SK-N-SH treated with all-trans-retinoic acid at 6 μM for 48 hours (cell line): ENCODE data around the gene PRR29.

Experiments
- ATAC-seq: fragments of 200-7000 bp; cut with Tn5 transposase; 3 replicates; pipeline ENCODE4 v1.9.1; 2020; ENCODE audit warnings: mild to moderate bottlenecking, moderate library complexity
- ARNTL ChIP-seq: fragments of 450-650 bp; formaldehyde crosslinking; IDR thresholded peaks from 2 replicates; pipeline ENCODE4 v1.5.0; 2020; ENCODE audit warnings: low read depth, mild to moderate bottlenecking, moderate library complexity, borderline replicate concordance
- BACH2 ChIP-seq: fragments of 250-450 bp; sonication (Bioruptor Pico); IDR thresholded peaks from 2 replicates; pipeline ENCODE4 v1.9.0; 2021; ENCODE audit warnings: mild to moderate bottlenecking, borderline replicate concordance
- CREB5 ChIP-seq: fragments of 250-450 bp; sonication (Bioruptor Pico); IDR thresholded peaks from 2 replicates; pipeline ENCODE4 v1.5.1; 2020; ENCODE audit warnings: low read depth, mild to moderate bottlenecking, moderate library complexity
- CSDC2 ChIP-seq: fragments of 250-450 bp; sonication (Bioruptor Pico); IDR thresholded peaks from 2 replicates; pipeline ENCODE4 v1.5.0; 2020; ENCODE audit warnings: mild to moderate bottlenecking, moderate library complexity
- CSRNP3 ChIP-seq: fragments of 250-450 bp; sonication (Bioruptor Pico); IDR thresholded peaks from 2 replicates; pipeline ENCODE4 v1.5.1; 2021; ENCODE audit warnings: mild to moderate bottlenecking, moderate library complexity
- ESRRG ChIP-seq: fragments of 250-450 bp; sonication (Bioruptor Pico); IDR thresholded peaks from 2 replicates; pipeline ENCODE4 v1.6.1; 2021; ENCODE audit warnings: mild to moderate bottlenecking
- GLIS3 ChIP-seq: fragments of 250-450 bp; sonication (Bioruptor Pico); IDR thresholded peaks from 2 replicates; pipeline ENCODE4 v1.5.0; 2020; ENCODE audit warnings: mild to moderate bottlenecking, moderate library complexity
- ISL1 ChIP-seq: fragments of 250-450 bp; sonication (Bioruptor Pico); IDR thresholded peaks from 2 replicates; pipeline ENCODE4 v2.1.2; 2022; ENCODE audit warnings: mild to moderate bottlenecking, moderate library complexity
- OSR1 ChIP-seq: fragments of 250-450 bp; sonication (Bioruptor Pico); IDR thresholded peaks from 2 replicates; pipeline ENCODE4 v1.8.0; 2022; ENCODE audit warnings: moderate library complexity, mild to moderate bottlenecking, inconsistent platforms
- PATZ1 ChIP-seq: fragments of 250-450 bp; sonication (Bioruptor Pico); IDR thresholded peaks from 2 replicates; pipeline ENCODE4 v1.8.0; 2020; ENCODE audit warnings: mild to moderate bottlenecking, moderate library complexity, borderline replicate concordance
- POU6F1 ChIP-seq: fragments of 250-450 bp; sonication (Bioruptor Pico); IDR thresholded peaks from 2 replicates; pipeline ENCODE4 v1.8.0; 2021; ENCODE audit warnings: low read depth, mild to moderate bottlenecking, moderate library complexity, borderline replicate concordance
- RARB ChIP-seq: fragments of 250-450 bp; sonication (Bioruptor Pico); IDR thresholded peaks from 2 replicates; pipeline ENCODE4 v1.8.0; 2021; ENCODE audit warnings: mild to moderate bottlenecking, moderate library complexity
- TCF4 ChIP-seq: fragments of 250-450 bp; sonication (Bioruptor Pico); IDR thresholded peaks from 2 replicates; pipeline ENCODE4 v1.8.0; 2021; ENCODE audit warnings: mild to moderate bottlenecking, moderate library complexity, borderline replicate concordance
- TOX ChIP-seq: fragments of 250-450 bp; sonication (Bioruptor Pico); IDR thresholded peaks from 2 replicates; pipeline ENCODE4 v1.8.0; 2021; ENCODE audit warnings: mild to moderate bottlenecking, moderate library complexity, borderline replicate concordance
- TSHZ2 ChIP-seq: fragments of 250-450 bp; sonication (Bioruptor Pico); IDR thresholded peaks from 2 replicates; pipeline ENCODE4 v1.5.0; 2020; ENCODE audit warnings: mild to moderate bottlenecking, moderate library complexity
- ZC3H10 ChIP-seq: fragments of 250-450 bp; sonication (Bioruptor Pico); IDR thresholded peaks from 2 replicates; pipeline ENCODE4 v1.5.1; 2021; ENCODE audit warnings: mild to moderate bottlenecking, moderate library complexity
- ZFP3 ChIP-seq: fragments of 250-450 bp; sonication (Bioruptor Pico); IDR thresholded peaks from 2 replicates; pipeline ENCODE4 v1.5.0; 2020; ENCODE audit warnings: mild to moderate bottlenecking, moderate library complexity
- ZFP30 ChIP-seq: fragments of 450-650 bp; formaldehyde crosslinking; IDR thresholded peaks from 2 replicates; pipeline ENCODE4 v1.5.0; 2022; ENCODE audit warnings: mild to moderate bottlenecking, moderate library complexity
- ZNF8 ChIP-seq: fragments of 450-650 bp; formaldehyde crosslinking; IDR thresholded peaks from 2 replicates; pipeline ENCODE4 v1.5.0; 2020; ENCODE audit warnings: mild to moderate bottlenecking, moderate library complexity

Gene PRR29

GRCh38 chr17:63995626-63996025 is 2.5 kb upstream of the PRR29 start (continued):
- TF ChIP-seq POU6F1 (CRISPR knock-in tag), result no peak
- TF ChIP-seq, all 23 proteins: peak for 0

- no peak for TF ChIP-seq TCF4 (CRISPR knock-in tag)
- no peak for TF ChIP-seq ESRRG (CRISPR knock-in tag)
- no peak for TF ChIP-seq ISL1 (CRISPR knock-in tag)
- TF ChIP-seq CSRNP3 (CRISPR knock-in tag), result no peak
- no peak for TF ChIP-seq CREB5 (CRISPR knock-in tag)
- no peak for TF ChIP-seq GLIS3 (CRISPR knock-in tag)
- no peak for TF ChIP-seq TSHZ2
- TF ChIP-seq TOX (CRISPR knock-in tag), result no peak
- no peak for TF ChIP-seq CSDC2 (CRISPR knock-in tag)
- TF ChIP-seq ZFP3, result no peak
- no peak for TF ChIP-seq ZNF8
- no peak for TF ChIP-seq POU6F1 (CRISPR knock-in tag)
- no peak for TF ChIP-seq OSR1 (CRISPR knock-in tag)
- TF ChIP-seq ARNTL (CRISPR knock-in tag), result no peak
- no peak for TF ChIP-seq ZFP30
- no peak for ATAC-seq
These were observed 1.5 kb upstream of the PRR29 start for GRCh38 chr17:63996430-63997182.

- TF ChIP-seq TOX (CRISPR knock-in tag), result no peak
- no peak for TF ChIP-seq OSR1 (CRISPR knock-in tag)
- ATAC-seq, result no peak
These were observed 656 bp upstream of the PRR29 start for GRCh38 chr17:63997341-63998048.

GRCh38 chr17:63998721-63999679 is 849 bp downstream of the PRR29 start:
- ATAC-seq, result no peak; the same call in 2 of the 3 replicates
- TF ChIP-seq PATZ1, result no peak
- TF ChIP-seq ZFP3, result no peak
- TF ChIP-seq RARB (CRISPR knock-in tag), result no peak
- TF ChIP-seq ZC3H10, result no peak
- TF ChIP-seq TSHZ2, result no peak
- no peak for TF ChIP-seq BACH2 (CRISPR knock-in tag)
